ENCODE results near the gene CAMK2N1. TPM values are rescaled to one million over a fixed set of nuclear protein-coding genes. Genes with fewer than 3 reads are reported as not detected.

Gene CAMK2N1
- total RNA-seq, 2 donors from 2014 or later, result 10.2 to 16.2 TPM

DNA sequence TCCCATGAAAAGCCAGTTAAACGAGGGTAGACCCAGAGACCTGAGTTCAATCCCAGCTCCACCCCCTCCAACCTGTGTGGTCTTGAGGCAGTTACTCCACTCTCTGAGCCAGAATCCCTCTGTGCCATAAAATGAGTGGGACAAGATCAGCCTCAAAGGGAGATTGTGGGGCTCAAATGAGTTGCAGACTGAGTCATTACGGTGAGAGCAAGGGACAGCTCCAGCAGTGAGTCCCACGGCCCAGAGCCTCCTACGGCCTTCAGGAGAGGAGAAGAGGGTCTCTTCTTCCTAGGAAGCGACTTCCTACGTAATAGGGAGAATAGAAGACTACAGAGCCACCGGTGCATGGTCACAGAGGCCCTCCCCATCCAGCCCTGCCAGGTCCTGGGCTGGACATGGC lies 6.7 kb upstream of the CAMK2N1 start:
- H3K4me3 ChIP-seq (ENCODE audit: low read length), result no peak overlapping the region
- no peaks in the 10 kb centered on the region for H3K9me3 Mint-ChIP-seq
- H3K9ac ChIP-seq (ENCODE audit: extremely low read depth, low read length, poor library complexity, severe bottlenecking), result no peak overlapping the region
- no peaks in the 10 kb centered on the region for H3K9me3 ChIP-seq (ENCODE audit: control insufficient read depth, low read length)
- WGBS, 2 experiments (ENCODE audit: insufficient coverage in 1 of 2, insufficient read length in 1 of 2), result 68 to 85% methylated on average over 5 to 7 of the region's 7 CpGs
- H3K4me1 ChIP-seq (ENCODE audit: control insufficient read depth, insufficient read depth, low read length), result no peaks in the 10 kb centered on the region
- peaks cover 54% of the 10 kb centered on the region for H3K27me3 ChIP-seq (ENCODE audit: control insufficient read depth, insufficient read depth, low read length, poor library complexity, severe bottlenecking)
- DNase-seq, result no peak
- peaks cover 58% of the 10 kb centered on the region for H3K27me3 Mint-ChIP-seq (ENCODE audit: insufficient read depth)
- H3K36me3 ChIP-seq (ENCODE audit: control insufficient read depth, insufficient read depth, low read length), result no peaks in the 10 kb centered on the region
- no peak overlapping the region for H3K27ac Mint-ChIP-seq
- H3K4me1 Mint-ChIP-seq, result no peaks in the 10 kb centered on the region
- no peak overlapping the region for H3K4me3 Mint-ChIP-seq
- no peak for TF ChIP-seq CTCF (conservative IDR thresholded peaks at IDR 0.05)
- no peaks in the 10 kb centered on the region for H3K36me3 Mint-ChIP-seq (ENCODE audit: low read depth)
- H3K27ac ChIP-seq (ENCODE audit: low read depth, low read length), result no peak overlapping the region

- peaks cover 67% of the 10 kb centered on the region for H3K27me3 Mint-ChIP-seq (ENCODE audit: insufficient read depth)
- H3K27ac ChIP-seq (ENCODE audit: low read depth, low read length), result no peak overlapping the region
- H3K27ac Mint-ChIP-seq, result no peak overlapping the region
- no peak for TF ChIP-seq CTCF (conservative IDR thresholded peaks at IDR 0.05)
- no peak overlapping the region for H3K9ac ChIP-seq (ENCODE audit: extremely low read depth, low read length, poor library complexity, severe bottlenecking)
- no peak overlapping the region for H3K4me3 ChIP-seq (ENCODE audit: low read length)
- no peak for DNase-seq
- peaks cover 4% of the 10 kb centered on the region for H3K4me1 Mint-ChIP-seq
- H3K4me1 ChIP-seq (ENCODE audit: control insufficient read depth, insufficient read depth, low read length), result no peaks in the 10 kb centered on the region
- no peaks in the 10 kb centered on the region for H3K36me3 Mint-ChIP-seq (ENCODE audit: low read depth)
- no peaks in the 10 kb centered on the region for H3K9me3 Mint-ChIP-seq
- WGBS, 2 experiments (ENCODE audit: insufficient coverage in 1 of 2, insufficient read length in 1 of 2), result 79 to 87% methylated on average over 3 to 7 of the region's 7 CpGs
- no peak overlapping the region for H3K4me3 Mint-ChIP-seq
- H3K9me3 ChIP-seq (ENCODE audit: control insufficient read depth, low read length), result no peaks in the 10 kb centered on the region
- H3K36me3 ChIP-seq (ENCODE audit: control insufficient read depth, insufficient read depth, low read length), result no peaks in the 10 kb centered on the region
- H3K27me3 ChIP-seq (ENCODE audit: control insufficient read depth, insufficient read depth, low read length, poor library complexity, severe bottlenecking), result peaks cover 62% of the 10 kb centered on the region
These were observed 5.9 kb upstream of the CAMK2N1 start for GRCh38 chr1:20491866-20492265.

DNA sequence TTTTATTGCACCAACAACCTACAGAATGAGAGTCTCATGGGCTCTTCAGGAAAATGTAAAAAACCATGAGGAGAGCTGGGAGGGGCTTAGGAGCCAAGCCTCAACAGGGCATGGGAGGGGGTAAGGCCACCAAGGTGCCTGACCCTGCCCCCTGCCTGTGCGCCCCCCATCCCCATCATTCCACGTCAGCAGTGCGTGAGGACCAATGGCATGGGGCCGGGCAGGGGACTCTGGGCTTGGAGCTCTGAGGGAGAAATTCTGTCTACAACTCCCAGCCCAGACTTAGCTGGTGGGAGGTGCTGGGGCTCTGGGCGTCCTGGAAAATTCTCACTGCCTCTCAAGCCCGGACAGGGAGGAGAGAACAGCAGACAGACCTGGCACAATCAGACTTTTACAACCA lies 5.2 kb upstream of the CAMK2N1 start:
- Mint-ChIP-seq H3K36me3 (ENCODE audit: low read depth) (no peaks in the 10 kb centered on the region), H3K4me1 (peaks cover 4% of the 10 kb centered on the region), H3K4me3 (no peak overlapping the region), H3K27me3 (ENCODE audit: insufficient read depth) (peaks cover 72% of the 10 kb centered on the region), H3K9me3 (no peaks in the 10 kb centered on the region), H3K27ac (no peak overlapping the region)
- Histone ChIP-seq H3K4me3 (ENCODE audit: low read length) (no peak overlapping the region), H3K36me3 (ENCODE audit: control insufficient read depth, insufficient read depth, low read length) (no peaks in the 10 kb centered on the region), H3K9ac (ENCODE audit: extremely low read depth, low read length, poor library complexity, severe bottlenecking) (no peak overlapping the region), H3K27me3 (ENCODE audit: control insufficient read depth, insufficient read depth, low read length, poor library complexity, severe bottlenecking) (peaks cover 69% of the 10 kb centered on the region), H3K27ac (ENCODE audit: low read depth, low read length) (no peak overlapping the region), H3K4me1 (ENCODE audit: control insufficient read depth, insufficient read depth, low read length) (no peaks in the 10 kb centered on the region), H3K9me3 (ENCODE audit: control insufficient read depth, low read length) (no peaks in the 10 kb centered on the region)
- no peak for DNase-seq
- no peak for TF ChIP-seq CTCF (conservative IDR thresholded peaks at IDR 0.05)
- WGBS, 2 experiments (ENCODE audit: insufficient coverage in 1 of 2, insufficient read length in 1 of 2), result 75 to 81% methylated on average over 1 to 6 of the region's 6 CpGs

All from endodermal cell (in vitro differentiated cells).